ENCODE data around the gene PSKH1.

PSKH1 gene

DNA sequence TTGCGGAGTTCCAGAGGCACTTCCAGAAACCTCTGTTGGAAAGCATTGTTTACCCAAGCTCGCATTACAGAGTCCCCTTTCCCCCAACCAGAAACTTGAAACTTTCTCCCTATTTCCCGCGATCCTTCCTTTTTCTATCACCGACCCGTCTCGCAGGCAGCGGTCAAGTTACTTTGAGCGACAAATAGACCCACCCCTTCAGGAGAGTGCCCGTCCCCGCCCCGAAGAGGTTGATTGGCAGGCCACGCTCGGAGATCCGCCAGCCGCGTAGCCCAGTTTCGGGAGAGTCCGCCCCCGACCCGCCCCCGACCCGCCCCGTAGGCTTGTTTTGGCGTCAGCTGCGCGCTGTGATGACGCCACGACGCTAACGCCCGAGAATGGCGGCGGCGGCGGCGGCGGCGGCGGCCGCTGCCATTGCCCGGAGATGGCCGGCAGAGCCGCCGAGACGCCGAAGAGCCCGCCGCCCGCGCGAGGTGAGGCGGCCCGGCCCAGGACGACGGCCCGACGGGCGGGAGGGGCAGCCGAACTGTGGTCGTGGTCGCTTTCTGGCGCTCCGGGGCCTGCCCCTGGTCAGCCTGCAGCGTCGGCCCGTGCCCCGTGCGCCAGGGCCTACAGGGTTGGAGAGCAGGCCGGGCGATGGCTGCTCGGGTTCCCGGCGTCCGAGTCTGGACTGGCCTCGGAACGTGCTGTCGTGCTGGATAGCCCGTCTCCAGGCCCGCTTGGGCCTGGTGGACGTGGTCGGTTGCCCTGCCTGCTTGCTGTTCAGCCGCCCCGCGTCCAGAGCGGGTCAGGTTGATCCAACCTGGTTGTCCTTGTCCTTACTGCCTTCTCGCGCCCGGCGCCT lies at the start of gene PSKH1:
Gene PSKH1, plus strand, starts transcription at position 356 of the 844 bp plus-strand sequence. CDS start 15,496 bp downstream, outside the sequence.
- DNase-seq (ENCODE audit: extremely low read depth, insufficient read length): peak; percentile 92
- H3K4me3 ChIP-seq (replicated peaks; ENCODE audit: low read depth, low read length): peak within 1 kb of the TSS; percentile 96
- H3K36me3 ChIP-seq (ENCODE audit: control insufficient read depth, insufficient read depth, low read length): no peaks in the 10 kb centered on the region
- TF ChIP-seq, protein P1, sequence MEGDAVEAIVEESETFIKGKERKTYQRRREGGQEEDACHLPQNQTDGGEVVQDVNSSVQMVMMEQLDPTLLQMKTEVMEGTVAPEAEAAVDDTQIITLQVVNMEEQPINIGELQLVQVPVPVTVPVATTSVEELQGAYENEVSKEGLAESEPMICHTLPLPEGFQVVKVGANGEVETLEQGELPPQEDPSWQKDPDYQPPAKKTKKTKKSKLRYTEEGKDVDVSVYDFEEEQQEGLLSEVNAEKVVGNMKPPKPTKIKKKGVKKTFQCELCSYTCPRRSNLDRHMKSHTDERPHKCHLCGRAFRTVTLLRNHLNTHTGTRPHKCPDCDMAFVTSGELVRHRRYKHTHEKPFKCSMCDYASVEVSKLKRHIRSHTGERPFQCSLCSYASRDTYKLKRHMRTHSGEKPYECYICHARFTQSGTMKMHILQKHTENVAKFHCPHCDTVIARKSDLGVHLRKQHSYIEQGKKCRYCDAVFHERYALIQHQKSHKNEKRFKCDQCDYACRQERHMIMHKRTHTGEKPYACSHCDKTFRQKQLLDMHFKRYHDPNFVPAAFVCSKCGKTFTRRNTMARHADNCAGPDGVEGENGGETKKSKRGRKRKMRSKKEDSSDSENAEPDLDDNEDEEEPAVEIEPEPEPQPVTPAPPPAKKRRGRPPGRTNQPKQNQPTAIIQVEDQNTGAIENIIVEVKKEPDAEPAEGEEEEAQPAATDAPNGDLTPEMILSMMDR (IDR thresholded peaks at IDR 0.05; ENCODE audit: insufficient read depth, low read length, poor library complexity, severe bottlenecking): no peak
- no peaks in the 10 kb centered on the region for H3K27me3 ChIP-seq (replicated peaks; ENCODE audit: control insufficient read depth, insufficient read depth, low read length)

DNA sequence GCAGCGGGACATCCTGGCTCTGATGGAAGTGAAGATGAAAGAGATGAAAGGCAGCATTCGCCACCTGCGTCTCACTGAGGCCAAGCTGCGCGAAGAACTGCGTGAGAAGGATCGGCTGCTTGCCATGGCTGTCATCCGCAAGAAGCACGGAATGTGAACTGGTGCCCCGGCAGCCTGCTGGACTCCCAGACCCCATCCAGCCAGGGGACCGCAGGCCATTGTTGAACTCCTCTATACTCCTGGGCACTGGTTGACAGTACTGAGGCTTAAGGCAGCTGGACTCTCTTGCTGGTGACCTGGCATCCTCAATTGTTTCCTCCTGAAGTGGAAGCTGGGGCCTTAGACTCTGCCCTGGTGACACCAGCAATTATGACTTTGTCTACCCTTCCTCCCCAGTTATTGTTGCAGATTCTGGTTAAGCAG lies 49.7 kb upstream of the PSKH1 start:
- no peaks in the 10 kb centered on the region for H3K27me3 ChIP-seq (replicated peaks; ENCODE audit: control insufficient read depth, insufficient read depth, low read length)
- H3K36me3 ChIP-seq (ENCODE audit: control insufficient read depth, insufficient read depth, low read length): no peaks in the 10 kb centered on the region
- TF ChIP-seq, protein P1 (IDR thresholded peaks at IDR 0.05; ENCODE audit: insufficient read depth, low read length, poor library complexity, severe bottlenecking): no peak
- peak overlapping the region; percentile 94 for H3K4me3 ChIP-seq (replicated peaks; ENCODE audit: low read depth, low read length)
- DNase-seq (ENCODE audit: extremely low read depth, insufficient read length): no peak

DNA sequence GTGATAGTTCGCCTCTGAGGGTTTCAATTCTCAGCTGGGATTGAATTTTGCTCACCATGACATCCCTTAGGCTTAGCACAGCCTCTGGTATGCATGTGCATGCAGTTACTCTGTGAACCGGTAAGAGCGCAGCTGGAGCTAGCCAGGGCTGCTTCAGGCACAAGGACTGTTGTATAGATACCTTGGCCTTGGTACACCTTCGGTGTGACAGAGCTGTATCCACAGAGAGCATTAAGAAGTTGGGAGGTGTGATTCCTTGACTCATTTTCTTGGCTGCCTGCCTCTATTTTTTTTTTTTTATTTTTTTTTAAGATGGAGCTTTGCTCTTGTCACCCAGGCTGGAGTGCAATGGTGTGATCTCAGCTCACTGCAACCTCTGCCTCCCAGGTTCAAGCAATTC lies 48.6 kb upstream of the PSKH1 start:
- DNase-seq (ENCODE audit: extremely low read depth, insufficient read length): no peak
- TF ChIP-seq, protein P1 (IDR thresholded peaks at IDR 0.05; ENCODE audit: insufficient read depth, low read length, poor library complexity, severe bottlenecking): no peak
- Histone ChIP-seq H3K27me3 (replicated peaks; ENCODE audit: control insufficient read depth, insufficient read depth, low read length) (no peaks in the 10 kb centered on the region), H3K4me3 (replicated peaks; ENCODE audit: low read depth, low read length) (no peak overlapping the region), H3K36me3 (ENCODE audit: control insufficient read depth, insufficient read depth, low read length) (no peaks in the 10 kb centered on the region)

DNA sequence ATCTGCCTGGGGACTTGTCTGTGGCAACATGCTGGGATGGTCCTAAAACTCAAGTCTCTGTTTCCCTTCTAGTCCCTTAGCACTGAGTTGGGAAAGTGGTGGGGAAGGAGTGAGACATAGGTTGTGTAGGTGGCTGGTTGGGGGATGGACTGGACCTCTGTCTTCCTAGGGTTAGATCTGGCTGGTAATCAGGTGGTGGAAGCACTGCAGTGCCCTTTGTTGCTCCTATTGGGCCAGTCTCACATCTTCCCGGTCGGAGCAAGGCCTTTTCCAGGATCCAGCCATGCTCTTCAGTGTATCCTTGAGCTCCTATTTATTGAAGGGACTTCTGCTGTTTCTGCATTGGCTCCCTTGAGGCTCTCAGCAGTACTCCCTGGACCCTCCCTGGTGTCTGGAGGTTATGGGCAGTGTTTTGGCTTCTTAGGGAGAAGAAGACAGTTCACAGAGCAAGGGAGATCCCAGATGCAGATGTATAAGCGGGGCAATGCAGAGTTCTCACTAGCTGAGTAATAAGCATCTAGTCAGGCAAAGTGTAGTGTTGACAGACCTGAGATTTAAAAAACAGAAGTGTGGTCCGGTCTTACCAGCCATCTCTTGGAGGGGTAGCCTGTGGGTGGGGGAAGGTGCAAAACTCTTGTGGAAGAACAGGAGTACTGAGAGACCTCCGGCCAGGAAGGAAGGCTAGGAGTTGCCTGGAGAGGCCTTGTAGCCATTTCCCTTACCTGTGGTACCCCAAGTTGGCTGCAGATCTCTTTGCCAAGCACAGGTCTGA lies 47.6 kb upstream of the PSKH1 start:
- no peak for DNase-seq (ENCODE audit: extremely low read depth, insufficient read length)
- Histone ChIP-seq H3K27me3 (replicated peaks; ENCODE audit: control insufficient read depth, insufficient read depth, low read length) (no peaks in the 10 kb centered on the region), H3K4me3 (replicated peaks; ENCODE audit: low read depth, low read length) (peak overlapping the region; percentile 96), H3K36me3 (ENCODE audit: control insufficient read depth, insufficient read depth, low read length) (no peaks in the 10 kb centered on the region)
- TF ChIP-seq, protein P1 (IDR thresholded peaks at IDR 0.05; ENCODE audit: insufficient read depth, low read length, poor library complexity, severe bottlenecking): no peak

DNA sequence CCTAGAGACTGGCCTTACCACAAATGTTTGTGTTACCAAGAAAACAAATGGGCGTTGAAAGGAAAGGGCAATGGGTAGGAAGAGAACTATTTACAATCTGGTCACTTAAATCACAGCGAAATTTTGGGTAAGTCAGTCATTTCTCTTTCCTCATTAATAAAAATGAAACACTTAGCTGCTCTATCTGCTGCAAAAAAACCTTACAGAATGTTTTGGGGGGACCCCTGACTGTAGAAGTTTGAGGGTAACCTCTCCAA lies 47.1 kb upstream of the PSKH1 start:
- no peaks in the 10 kb centered on the region for H3K36me3 ChIP-seq (ENCODE audit: control insufficient read depth, insufficient read depth, low read length)
- no peaks in the 10 kb centered on the region for H3K27me3 ChIP-seq (replicated peaks; ENCODE audit: control insufficient read depth, insufficient read depth, low read length)
- H3K4me3 ChIP-seq (replicated peaks; ENCODE audit: low read depth, low read length): peak overlapping the region; percentile 96
- TF ChIP-seq, protein P1 (IDR thresholded peaks at IDR 0.05; ENCODE audit: insufficient read depth, low read length, poor library complexity, severe bottlenecking): no peak
- no peak for DNase-seq (ENCODE audit: extremely low read depth, insufficient read length)
